ENCODE data around the gene ELP4.
"Not testable (repeated sequence)": the region's sequence is repeated elsewhere in the genome, so short reads cannot be mapped to it uniquely, and the experiment has no call there.

DNA sequence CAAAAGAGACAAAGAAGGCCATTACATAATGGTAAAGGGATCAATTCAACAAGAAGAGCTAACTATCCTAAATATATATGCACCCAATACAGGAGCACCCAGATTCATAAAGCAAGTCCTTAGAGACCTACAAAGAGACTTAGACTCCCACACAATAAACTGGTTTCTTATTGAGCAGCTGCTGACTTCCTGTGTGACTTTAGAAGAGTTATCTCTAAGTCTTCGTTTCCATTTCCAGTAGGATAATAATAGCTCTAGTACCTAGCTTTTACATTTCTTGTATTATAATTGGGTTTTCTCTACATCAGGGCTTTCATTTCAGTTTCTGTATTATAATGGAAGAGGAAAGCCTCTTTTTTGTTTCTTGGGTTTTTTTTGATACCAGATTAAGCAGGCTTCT is 187.5 kb downstream of the ELP4 start:
- TF ChIP-seq, protein P1, sequence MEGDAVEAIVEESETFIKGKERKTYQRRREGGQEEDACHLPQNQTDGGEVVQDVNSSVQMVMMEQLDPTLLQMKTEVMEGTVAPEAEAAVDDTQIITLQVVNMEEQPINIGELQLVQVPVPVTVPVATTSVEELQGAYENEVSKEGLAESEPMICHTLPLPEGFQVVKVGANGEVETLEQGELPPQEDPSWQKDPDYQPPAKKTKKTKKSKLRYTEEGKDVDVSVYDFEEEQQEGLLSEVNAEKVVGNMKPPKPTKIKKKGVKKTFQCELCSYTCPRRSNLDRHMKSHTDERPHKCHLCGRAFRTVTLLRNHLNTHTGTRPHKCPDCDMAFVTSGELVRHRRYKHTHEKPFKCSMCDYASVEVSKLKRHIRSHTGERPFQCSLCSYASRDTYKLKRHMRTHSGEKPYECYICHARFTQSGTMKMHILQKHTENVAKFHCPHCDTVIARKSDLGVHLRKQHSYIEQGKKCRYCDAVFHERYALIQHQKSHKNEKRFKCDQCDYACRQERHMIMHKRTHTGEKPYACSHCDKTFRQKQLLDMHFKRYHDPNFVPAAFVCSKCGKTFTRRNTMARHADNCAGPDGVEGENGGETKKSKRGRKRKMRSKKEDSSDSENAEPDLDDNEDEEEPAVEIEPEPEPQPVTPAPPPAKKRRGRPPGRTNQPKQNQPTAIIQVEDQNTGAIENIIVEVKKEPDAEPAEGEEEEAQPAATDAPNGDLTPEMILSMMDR (IDR thresholded peaks at IDR 0.05; ENCODE audit: insufficient read depth, low read length, poor library complexity, severe bottlenecking): not testable (repeated sequence)
- not testable (repeated sequence) for TF ChIP-seq EZH2phosphoT487 (conservative IDR thresholded peaks at IDR 0.05; ENCODE audit: low read length)

Data from SU-DHL-6 (cell line).